Sciatic nerve (tissue), 2 donors: ENCODE measurements around the gene DAPK1. TPM values are rescaled to one million over a fixed set of nuclear protein-coding genes. Genes with fewer than 3 reads are reported as not detected.
A peak's percentile ranks its signal among the peaks of the same experiment; 100 is the strongest.

Experiments used
- ATAC-seq: fragments of 200-7000 bp; cut with Tn5 transposase; one replicate; pipeline ENCODE4 v1.9.1; 2020; ENCODE audit warnings: mild to moderate bottlenecking, moderate library complexity
- DNase-seq: peaks from one replicate; pipeline ENCODE4 v3.0.0-alpha.2; 2020; ENCODE audit warnings: low spot score
- intact Hi-C: fragments of 100-400 bp; cut with DNase I; formaldehyde crosslinking; loops from one replicate; pipeline ENCODE4 v1.14.2; 2022
- total RNA-seq: library from RNA; stranded (reverse); fragmentation: NEBNext Ultra II Directional; extraction: Animal tissue kit (Norgen Biotek cat#: 25700); gene quantifications from one replicate; pipeline ENCODE4 v1.2.1, GENCODE V29; 2021
- donor health status: DM: no; HTN: no; CAD: no.
- donor health status: DM: no; HTN: no; CAD: no.

The DAPK1 gene
- total RNA-seq, 1 donor from 2014 or later = 71.1 TPM

DNA sequence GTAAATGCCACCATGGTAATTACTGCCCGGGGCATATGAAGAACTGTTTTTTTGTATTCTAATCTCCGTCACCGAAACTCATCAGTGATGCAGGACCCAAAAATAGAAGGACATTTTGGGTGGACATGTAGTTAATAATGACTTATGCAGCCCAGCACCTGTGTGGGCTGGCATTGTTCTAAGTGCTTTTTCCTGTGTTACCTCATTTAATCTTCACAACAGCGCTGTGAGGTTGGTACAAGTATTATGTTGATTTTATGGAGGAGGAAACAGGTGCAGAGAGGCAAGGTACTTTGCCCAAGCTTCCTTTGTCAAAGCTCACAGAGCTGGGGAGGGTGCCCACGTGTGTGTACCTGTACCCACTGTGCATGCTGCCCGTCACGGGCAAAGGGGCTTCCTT lies 58.4 kb downstream of the DAPK1 start:
- no peak for ATAC-seq
- intact Hi-C loops = no loop called here
- DNase-seq = no peak

DNA sequence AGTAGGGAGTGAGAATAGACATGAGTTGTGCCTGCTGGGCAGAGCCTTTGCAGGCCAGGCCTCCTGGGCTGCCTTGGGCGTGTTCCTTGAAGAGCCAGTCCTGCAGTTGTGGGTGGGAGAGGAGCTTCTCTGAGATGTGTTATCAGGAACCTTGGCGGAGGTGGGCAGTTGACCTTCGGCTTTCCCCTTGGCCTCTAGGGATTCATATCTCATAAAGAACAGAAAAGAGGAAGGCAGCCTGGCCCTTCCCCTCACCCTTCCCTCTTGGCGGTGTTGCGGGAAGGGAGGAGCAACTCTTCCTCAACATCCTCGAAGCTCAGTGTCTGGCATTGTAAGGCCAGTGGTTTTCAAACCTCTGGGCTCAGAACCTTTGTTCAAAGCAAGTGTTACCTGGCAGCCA lies 59.2 kb downstream of the DAPK1 start:
- intact Hi-C loops = no loop called here
- ATAC-seq (peak; percentile 29), DNase-seq (peak; percentile 63)

DNA sequence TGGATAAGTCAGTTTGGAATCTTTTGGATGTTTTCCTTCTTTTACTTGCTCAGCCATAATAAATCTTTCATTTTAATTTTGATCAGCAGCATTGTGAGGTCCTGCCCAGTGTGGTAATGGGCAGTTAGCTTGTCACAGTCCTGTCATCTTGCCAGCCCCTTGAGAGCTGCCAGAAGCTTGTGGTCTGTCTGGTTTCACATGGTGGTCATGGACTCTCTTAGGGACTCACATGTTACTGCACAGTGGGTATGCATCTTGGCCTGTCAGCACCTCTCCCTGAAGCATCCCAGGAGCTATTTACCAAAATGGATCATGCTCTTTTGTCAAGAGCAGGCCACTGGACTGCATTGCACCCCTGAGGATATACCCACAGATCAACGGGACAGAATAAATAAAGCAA lies 60.3 kb downstream of the DAPK1 start:
- peak; percentile 62 for DNase-seq
- ATAC-seq = peak; percentile 42
- intact Hi-C loops = no loop called here

DNA sequence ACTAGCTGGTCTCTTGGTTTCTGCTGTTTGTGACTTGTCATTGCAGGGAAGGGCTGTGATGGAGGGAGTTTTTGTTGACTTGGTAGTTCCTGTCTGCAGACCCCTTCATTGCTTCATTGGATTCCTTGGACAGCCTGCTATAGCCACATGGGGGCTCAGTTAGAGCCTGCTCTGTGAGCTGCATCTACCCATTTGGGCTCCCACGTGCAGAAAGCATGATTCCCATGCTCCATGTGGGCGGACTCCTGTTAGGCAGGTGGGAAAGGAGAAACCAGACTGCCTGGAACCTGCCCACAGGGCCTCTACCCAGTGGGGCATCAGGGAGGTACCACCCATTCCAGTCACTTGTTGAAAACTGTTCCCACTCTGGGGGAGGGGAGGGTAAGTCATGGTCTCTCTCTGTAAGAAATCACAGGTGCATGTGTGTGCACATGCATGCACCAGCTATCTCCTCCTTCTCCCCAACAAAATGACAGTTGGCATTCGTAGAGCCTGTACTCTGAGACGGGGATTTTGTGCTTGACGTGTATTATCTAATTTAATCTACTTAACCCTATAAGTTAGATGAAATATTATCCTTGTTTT lies 61.0 kb downstream of the DAPK1 start:
- intact Hi-C loops = no loop called here
- ATAC-seq (no peak), DNase-seq (no peak)

DNA sequence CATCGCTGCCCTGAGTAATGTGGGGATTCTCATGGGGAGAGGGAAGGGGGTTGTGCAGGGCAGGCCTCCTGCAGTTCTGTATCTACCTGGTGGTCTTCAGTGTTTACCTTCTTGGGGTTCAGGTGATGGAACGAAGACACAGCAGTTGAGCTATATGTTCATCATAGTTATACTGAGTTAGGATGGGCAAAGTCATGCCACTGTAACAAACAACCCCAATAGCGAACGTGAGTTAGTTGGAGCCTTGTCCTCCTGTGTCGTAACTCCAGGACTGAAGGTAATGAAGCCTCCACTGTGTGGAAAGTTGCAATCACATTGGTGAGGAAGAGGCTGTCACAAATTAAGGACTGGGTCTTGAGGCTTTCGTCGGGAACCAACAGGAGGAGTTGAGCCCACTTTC lies 64.4 kb downstream of the DAPK1 start:
- ATAC-seq (no peak), DNase-seq (no peak)
- intact Hi-C loops = no loop called here

DNA sequence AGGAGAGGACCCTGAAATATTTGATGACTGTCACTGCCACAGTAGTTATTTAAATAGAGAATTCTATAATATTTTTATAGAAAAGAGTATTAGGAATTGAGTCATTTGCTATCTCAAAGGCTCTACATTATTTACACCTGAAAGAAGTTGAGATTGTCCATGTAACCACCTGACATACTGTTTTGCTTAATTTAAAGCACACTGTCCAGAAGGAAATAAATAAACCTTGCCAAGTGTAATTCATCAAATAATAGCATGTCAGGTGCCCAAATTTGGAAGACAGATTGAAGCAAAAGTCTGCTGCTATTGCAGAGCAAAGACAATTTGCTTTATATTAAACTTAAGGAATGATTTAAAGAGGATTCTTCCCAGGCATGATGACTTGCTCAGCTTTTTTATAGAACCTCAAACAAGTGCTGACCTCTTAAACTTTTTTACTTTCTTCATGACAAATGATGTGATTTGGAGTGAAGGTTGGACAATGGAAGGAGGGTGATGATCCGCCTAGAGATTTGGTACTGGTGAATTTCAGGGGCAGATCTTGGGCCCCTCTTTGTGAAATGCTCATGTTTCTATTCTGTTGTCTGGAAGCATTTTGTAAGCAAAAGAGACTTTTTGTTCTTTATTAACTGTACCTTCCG lies 65.0 kb downstream of the DAPK1 start:
- DNase-seq (no peak), ATAC-seq (no peak)
- intact Hi-C loops = no loop called here

DNA sequence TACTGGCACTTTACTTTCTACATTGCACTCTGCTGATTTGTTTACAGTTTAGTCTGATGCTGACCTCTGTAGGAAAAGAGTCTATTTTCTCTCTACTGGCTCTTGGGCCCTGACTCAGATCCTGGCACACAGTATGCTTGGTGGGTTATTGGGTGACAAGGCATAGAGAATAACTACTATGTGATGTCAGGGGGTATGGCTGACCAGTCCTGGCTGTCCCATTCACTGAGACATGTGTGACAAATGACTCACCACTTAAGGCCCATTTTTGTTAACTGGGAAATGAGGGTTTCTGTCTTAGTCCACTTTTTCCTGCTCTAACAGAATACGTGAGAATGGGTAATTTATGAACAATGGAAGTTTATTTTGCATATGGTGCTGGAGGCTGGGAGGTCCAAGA lies 66.4 kb downstream of the DAPK1 start:
- no peak for DNase-seq
- no peak for ATAC-seq
- intact Hi-C loops = no loop called here

DNA sequence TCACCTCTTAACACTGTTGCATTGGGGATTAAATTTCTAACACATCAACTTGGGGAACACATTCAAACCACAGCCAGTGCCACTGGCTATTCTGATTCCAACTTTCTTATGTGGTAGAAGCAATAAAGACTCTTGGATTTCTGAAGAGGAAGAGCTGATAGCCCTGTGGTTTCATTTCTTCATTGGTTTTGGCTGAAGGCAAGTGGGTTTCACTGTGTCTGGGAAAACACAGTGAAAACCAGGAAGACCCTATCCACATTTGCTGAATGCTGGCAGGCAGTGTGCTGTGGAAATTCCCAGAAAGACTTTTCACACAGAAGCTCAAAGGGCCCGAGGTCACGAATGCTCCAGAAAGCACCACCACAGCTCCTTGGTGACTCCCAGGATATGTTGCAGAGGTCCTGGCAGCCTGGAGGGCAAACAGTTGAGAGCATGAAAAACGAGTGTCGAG lies 67.1 kb downstream of the DAPK1 start:
- intact Hi-C loops = no loop called here
- no peak for ATAC-seq
- DNase-seq = no peak

DNA sequence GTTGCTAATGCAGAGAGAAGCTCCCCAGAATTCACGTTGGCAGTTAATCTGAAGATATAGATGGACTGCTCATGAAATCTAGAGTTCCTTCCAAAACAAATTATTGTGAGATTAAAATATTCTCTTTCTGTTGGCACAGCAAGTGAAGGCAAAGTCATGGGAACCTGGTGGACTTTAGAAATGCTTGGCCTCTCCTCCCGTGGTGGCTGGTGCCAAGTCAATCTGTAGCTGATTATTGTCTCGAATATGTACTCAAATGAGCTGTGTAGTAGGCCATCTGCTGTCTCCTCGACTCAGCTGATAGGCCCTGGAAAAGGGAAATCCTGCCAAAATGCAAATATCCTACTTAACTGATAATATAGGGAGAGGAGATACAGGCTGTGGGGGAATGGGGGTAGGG lies 69.3 kb downstream of the DAPK1 start:
- intact Hi-C loops = no loop called here
- ATAC-seq = no peak

DNA sequence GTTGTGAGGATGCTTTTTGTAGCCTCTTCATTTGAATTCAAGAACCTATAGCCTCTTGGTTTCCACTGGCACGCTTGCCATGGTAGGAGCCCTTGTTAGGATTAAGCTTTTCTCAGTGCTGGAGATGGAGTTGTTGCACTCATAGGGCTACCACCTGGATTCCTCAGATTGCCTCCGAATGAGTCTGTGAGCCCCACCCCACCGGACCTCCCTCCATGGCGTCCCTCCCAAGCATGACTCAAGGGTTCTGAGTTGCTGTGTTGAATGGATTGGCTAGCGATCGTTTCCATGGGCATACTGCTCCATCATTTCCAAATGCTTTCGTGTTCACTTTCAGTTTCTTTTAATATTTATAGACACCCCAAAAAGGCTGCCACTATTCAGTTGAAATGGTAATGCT lies 69.9 kb downstream of the DAPK1 start:
- intact Hi-C loops = no loop called here
- no peak for DNase-seq

More for the DNA sequence above, 69.3 kb downstream of the DAPK1 start:
- DNase-seq = no peak

DNA sequence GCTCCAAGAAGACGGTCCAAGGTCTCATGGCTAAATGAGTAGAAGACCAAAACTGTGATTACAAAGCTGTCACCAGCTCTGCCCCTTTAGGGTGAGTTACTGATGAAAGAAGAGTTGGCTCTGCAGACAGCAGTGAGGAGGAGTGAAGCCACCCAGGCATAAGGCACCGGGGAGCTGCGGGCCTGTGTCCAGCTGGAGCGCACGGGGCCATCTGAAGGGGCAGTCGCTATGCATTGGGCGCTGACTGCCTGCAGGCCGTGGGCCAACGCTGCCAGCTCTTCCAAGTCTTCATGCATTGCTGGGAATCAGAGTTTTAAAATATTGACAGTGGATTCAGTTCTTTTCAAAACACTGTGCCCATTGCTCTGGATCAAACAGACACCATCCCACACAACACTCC lies 70.3 kb downstream of the DAPK1 start:
- no peak for ATAC-seq
- no peak for DNase-seq
- intact Hi-C loops = no loop called here

More for the DNA sequence above, 69.9 kb downstream of the DAPK1 start:
- ATAC-seq = peak; percentile 38

DNA sequence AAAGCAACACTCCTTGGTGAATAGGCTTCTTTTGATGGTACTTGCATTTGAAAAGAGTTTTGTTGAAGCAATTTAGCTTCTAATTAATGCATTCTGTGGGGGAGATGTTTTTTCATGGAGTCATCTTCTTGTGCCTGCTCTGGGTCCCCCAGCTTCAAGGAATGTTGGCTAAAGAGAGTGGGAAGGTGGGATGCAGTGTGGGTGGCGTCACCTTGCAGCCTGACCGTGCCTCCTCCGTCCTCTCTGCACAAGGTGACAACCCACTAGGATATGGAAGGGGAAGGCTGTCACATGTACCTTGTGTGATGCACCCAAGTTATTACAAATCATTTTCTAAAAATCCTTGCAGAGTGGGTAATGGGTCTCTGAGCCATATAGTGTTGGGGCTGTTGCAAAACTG lies 70.7 kb downstream of the DAPK1 start:
- no peak for ATAC-seq
- intact Hi-C loops = no loop called here
- no peak for DNase-seq

DNA sequence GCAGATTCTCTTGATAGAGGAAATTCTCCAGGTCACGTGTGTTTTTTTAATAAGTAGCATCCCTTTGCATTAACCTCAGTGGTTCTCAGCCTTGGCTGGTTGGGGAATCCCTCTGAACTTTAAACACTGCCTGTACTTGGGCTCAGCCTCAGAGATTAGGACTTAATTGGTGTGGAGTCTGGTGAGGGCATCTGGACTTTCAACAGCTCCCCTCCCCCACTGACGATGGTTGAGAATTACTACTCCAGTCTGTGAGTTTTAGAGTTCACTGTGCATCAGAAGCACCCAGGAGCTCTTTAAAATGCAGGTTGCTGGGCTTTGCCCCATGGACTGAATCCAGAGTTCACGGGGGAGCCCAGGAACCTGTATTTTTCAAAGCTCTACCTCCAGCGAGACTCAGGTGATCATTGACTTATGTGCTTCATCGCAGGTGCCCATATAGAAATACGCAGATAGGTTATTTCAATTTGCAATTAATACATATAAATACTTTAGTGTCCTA lies 71.4 kb downstream of the DAPK1 start:
- no peak for DNase-seq
- intact Hi-C loops = no loop called here
- ATAC-seq = no peak

DNA sequence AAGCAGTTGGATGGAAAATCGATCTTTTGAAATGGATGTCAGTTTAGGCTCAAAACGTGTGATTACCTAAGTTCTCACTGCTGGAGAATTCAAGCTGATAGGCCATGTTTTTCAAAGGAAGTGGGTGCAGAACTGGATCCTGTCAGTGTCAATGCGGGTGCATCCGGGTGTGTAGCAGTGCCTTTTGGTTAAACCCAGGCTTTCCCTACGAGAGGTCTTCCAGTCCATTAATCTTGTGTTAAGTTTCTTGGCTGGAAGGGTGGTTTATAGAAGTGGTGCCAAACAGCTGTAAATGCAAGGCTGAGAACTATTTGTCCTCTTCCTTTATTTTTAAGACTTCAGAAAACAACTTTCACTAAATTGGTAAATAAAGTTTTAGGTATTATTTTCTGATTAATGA lies 71.9 kb downstream of the DAPK1 start:
- intact Hi-C loops = no loop called here
- ATAC-seq (peak; percentile 66), DNase-seq (no peak)

DNA sequence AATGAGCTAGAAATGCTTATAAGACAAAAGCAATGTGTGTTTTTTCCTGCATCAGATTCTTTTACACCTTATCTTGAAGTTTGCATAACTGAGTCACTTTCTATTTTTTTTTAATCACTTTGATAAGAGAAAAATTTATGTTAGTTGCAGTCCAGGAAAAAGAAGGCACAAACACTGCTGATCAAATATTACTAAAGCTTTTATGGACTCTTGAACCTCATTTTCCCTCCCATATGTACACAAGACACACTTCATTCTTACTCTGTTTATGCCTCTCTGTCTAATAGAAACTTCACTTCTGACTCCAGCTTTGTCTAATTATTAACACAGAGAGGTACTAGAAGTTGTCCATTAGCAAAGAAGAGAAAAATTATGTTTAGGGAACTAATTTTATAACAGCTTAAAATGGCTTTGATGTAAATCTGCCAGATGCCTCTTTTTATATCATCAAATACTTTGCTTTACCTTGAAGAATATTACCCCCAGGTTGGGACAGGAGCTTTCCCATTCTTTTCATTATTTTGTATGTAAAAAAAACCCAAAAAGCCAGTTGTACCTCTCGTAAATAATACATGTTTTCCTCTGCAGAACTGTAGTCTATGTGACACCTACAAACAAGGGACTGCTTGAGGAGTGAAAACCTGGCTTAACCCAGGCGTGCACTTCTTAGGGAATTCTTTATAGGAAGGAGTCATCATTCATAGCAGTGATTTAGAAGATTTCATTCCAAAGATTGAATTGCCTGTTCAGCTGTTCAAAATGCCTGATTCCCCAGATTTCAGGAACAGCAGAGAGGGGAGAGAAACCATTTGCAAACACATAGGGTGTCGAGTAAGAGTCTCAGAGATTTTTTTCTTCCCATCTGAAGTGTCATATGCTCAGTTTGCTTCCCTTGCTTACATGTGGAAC lies 72.6 kb downstream of the DAPK1 start:
- ATAC-seq (no peak), DNase-seq (no peak)
- intact Hi-C loops = no loop called here

DNA sequence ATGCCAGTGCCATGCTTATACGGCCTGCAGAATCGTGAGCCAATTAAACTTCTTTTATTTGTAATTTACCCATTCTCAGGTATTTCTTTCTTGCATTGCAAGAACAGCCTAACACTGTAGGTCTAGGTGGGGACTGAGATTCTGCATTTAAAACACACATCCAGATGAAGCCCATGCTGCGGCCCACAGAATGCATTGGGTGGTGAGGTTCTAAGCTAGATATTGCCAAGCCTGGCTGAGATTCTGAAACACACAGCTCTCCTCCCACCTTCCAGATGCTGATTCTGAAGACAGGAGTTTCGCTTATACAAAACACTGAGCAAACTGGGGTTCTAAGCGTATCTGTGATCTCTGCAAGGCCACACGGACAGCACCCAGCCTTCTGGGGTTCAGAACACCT lies 75.1 kb downstream of the DAPK1 start:
- no peak for ATAC-seq
- intact Hi-C loops = no loop called here
- no peak for DNase-seq

DNA sequence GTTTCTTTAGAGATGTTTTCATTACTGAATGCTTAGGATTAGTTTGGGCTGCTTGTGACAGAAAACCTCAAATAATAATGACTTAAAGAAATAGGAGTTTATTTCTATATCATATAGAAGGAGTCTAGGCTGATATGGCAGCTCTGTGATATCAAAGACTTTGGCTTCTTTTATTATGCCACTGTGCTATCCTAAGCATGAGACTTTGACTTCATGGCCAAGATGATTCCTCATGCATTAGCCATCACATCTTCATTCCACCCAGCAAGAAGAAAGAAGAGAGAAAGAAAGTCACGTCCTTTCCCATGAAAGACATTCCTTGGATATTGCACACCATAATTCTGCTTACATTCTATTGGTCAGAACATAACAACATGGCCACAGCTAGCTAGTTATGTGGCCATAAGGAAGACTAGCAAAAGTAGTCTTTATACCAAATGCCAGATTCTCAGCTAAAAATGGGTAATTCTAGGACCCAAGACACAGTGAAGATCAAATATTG lies 76.2 kb downstream of the DAPK1 start:
- ATAC-seq (no peak), DNase-seq (no peak)
- intact Hi-C loops = no loop called here

DNA sequence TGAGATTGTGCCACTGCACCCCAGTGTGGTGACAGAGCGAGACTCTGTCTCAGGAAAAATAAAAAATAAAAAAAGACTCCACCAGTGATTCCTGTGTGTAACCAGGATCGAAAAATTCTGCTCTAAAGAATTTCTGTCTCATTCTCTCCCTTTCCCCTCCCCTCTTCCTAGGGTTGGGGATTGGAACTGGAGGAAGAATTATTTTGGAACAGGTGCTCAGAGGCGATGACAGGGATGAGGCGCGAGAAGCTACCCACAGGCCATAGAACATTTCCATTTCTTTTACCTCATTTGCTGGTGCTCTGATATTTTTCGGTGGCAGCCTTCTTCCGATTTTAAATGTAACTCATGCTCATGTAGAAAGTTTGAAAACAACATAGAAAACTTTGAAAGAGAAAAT lies 80.1 kb downstream of the DAPK1 start:
- intact Hi-C loops = no loop called here
- no peak for DNase-seq

DNA sequence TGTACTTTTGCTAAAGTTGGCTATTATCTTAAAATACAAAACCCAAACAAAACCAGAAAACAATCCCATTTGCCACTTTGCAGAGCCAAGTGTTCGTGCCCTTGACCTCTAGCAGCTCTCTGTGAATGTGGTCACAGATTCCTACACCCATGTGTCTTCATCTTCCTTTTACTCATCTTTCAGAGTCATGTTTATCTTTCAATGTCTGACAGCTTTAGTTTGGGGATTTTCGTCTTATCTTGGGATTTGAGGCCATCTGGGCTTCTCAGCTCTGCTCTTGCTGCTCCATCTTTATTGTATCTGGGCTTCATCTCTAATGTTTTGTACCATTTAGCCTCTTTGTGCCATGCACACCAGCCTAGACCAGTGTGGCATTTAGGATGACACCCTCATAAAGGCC lies 81.0 kb downstream of the DAPK1 start:
- ATAC-seq = no peak
- no peak for DNase-seq
- intact Hi-C loops = no loop called here

More for the DNA sequence above, 80.1 kb downstream of the DAPK1 start:
- no peak for ATAC-seq
